Endothelial cell of umbilical vein (primary cell): ENCODE results near the gene CLSTN1. TPM values are rescaled to one million over a fixed set of nuclear protein-coding genes. Genes with fewer than 3 reads are reported as not detected.

Experiments
- BruUV-seq: library from RNA; stranded (reverse); fragments of 400-500 nt; replicated peaks from 2 replicates; lab custom pipeline; 2021; lab: Mats Ljungman, UMichigan
- CTCF ChIA-PET: fragments of 300-600, 350-600 bp; sonication (Branson Sonifier 250); formaldehyde crosslinking; loops from one replicate; lab custom pipeline; 2021; ENCODE audit warnings: antibody characterized with exemption, inconsistent platforms; lab: Charles Lee
- POLR2A ChIA-PET: fragments of 300-600, 350-600 bp; sonication (Branson Sonifier 250); formaldehyde crosslinking; loops from one replicate; lab custom pipeline; 2021; ENCODE audit warnings: antibody characterized with exemption, inconsistent platforms; lab: Charles Lee
- DNase-seq: peaks from one replicate; pipeline ENCODE4 v3.0.0-alpha.2; 2011; ENCODE audit warnings: low read depth, low spot score
- FAIRE-seq: peaks from 2 replicates; lab custom pipeline; 2011; peaks lifted over from hg19 to GRCh38; lab: Jason Lieb, UNC
- H2AFZ ChIP-seq: 2 replicates; pipeline ENCODE4 v1.6.0; 2012; ENCODE audit warnings: low read depth, low read length, control low read depth, inconsistent platforms
- H3K27ac ChIP-seq: 2 replicates; pipeline ENCODE4 v1.5.1; 2011; ENCODE audit warnings: low read depth, mild to moderate bottlenecking, control low read depth, low read length, moderate library complexity; ENCODE audit not compliant: insufficient read depth
- H3K27me3 ChIP-seq, 2 experiments: 2 replicates each; pipeline versions ENCODE4 v1.6.0 to v1.6.1; 2011; ENCODE audit warnings: low read length in 2 of 2, mixed read lengths in 1 of 2; ENCODE audit not compliant: control insufficient read depth in 2 of 2, insufficient read depth in 2 of 2
- H3K36me3 ChIP-seq, 2 experiments: 2 replicates in 1 of 2; 3 replicates in 1 of 2; pipeline ENCODE4 v1.5.1; 2011; ENCODE audit warnings: low read length in 2 of 2, mild to moderate bottlenecking in 1 of 2, moderate library complexity in 1 of 2; ENCODE audit not compliant: control insufficient read depth in 2 of 2, insufficient read depth in 2 of 2; ENCODE audit errors: extremely low read depth in 1 of 2
- H3K4me1 ChIP-seq: 3 replicates; pipeline ENCODE4 v1.5.1; 2011; ENCODE audit warnings: mild to moderate bottlenecking, low read length; ENCODE audit not compliant: control insufficient read depth, insufficient read depth; ENCODE audit errors: extremely low read depth
- H3K4me2 ChIP-seq: 2 replicates; pipeline ENCODE4 v1.6.1; 2011; ENCODE audit warnings: low read length, control low read depth, mixed read lengths; ENCODE audit not compliant: insufficient read depth
- H3K4me3 ChIP-seq, 3 experiments: fragments of 200-600 bp in 1 of 3; sonication (generic), shearing (Covaris generic) in 1 of 3; replicated peaks in 1 of 3; 2 replicates each; pipeline ENCODE4 v1.5.1; 2011 to 2016; ENCODE audit warnings: control low read depth in 3 of 3, low read length in 3 of 3, mild to moderate bottlenecking in 2 of 3, inconsistent platforms in 1 of 3, low read depth in 1 of 3, moderate library complexity in 1 of 3; ENCODE audit not compliant: insufficient read depth in 1 of 3
- H3K79me2 ChIP-seq: 2 replicates; pipeline ENCODE4 v1.6.0; 2012; ENCODE audit warnings: low read length, inconsistent platforms; ENCODE audit not compliant: control insufficient read depth, insufficient read depth
- H3K9ac ChIP-seq: replicated peaks from 2 replicates; pipeline ENCODE3; 2011; ENCODE audit warnings: low read length, control low read depth; ENCODE audit not compliant: insufficient read depth; ENCODE audit errors: extremely low read depth
- H3K9me1 ChIP-seq: replicated peaks from 3 replicates; pipeline ENCODE4 v1.6.0; 2011; ENCODE audit warnings: mild to moderate bottlenecking, low read length; ENCODE audit not compliant: control insufficient read depth, insufficient read depth; ENCODE audit errors: extremely low read depth
- H3K9me3 ChIP-seq: replicated peaks from 2 replicates; pipeline ENCODE4 v1.5.1; 2012; ENCODE audit warnings: low read length, inconsistent platforms; ENCODE audit not compliant: control insufficient read depth, insufficient read depth
- H4K20me1 ChIP-seq: replicated peaks from 2 replicates; pipeline ENCODE3; 2011; ENCODE audit warnings: mild to moderate bottlenecking, low read length; ENCODE audit not compliant: control insufficient read depth, insufficient read depth; ENCODE audit errors: extremely low read depth
- CTCF ChIP-seq, 2 donors: IDR thresholded peaks; 1 replicate in 1 of 2; 2 replicates in 1 of 2; pipeline ENCODE4 v1.5.1; 2011; ENCODE audit warnings: low read length in 2 of 2, mild to moderate bottlenecking in 2 of 2, moderate library complexity in 2 of 2, control low read depth in 1 of 2, inconsistent platforms in 1 of 2, low read depth in 1 of 2; ENCODE audit not compliant: insufficient read depth in 1 of 2; ENCODE audit errors: extremely low read depth in 1 of 2
- EZH2 ChIP-seq: IDR thresholded peaks from 2 replicates; pipeline ENCODE4 v1.6.1; 2012; ENCODE audit warnings: borderline replicate concordance, low read depth, mild to moderate bottlenecking, moderate library complexity, low read length, inconsistent platforms; ENCODE audit not compliant: severe bottlenecking
- FOS ChIP-seq: IDR thresholded peaks from 2 replicates; pipeline ENCODE4 v1.6.1; 2011; ENCODE audit warnings: mild to moderate bottlenecking, low read length, moderate library complexity, borderline replicate concordance; ENCODE audit not compliant: insufficient read depth
- GATA2 ChIP-seq: IDR thresholded peaks from 2 replicates; pipeline ENCODE4 v1.7.0; 2011; ENCODE audit warnings: low read depth, mild to moderate bottlenecking, moderate library complexity, mixed read lengths, low read length; ENCODE audit not compliant: insufficient read length, insufficient read depth
- JUN ChIP-seq: IDR thresholded peaks from 2 replicates; pipeline ENCODE4 v1.6.1; 2011; ENCODE audit warnings: borderline replicate concordance, low read depth; ENCODE audit not compliant: insufficient read length, insufficient read depth
- MAX ChIP-seq: IDR thresholded peaks from 2 replicates; pipeline ENCODE4 v1.6.1; 2011; ENCODE audit not compliant: insufficient read depth, insufficient read length
- MYC ChIP-seq: IDR thresholded peaks from one replicate; pipeline ENCODE4 v1.6.1; 2011; ENCODE audit warnings: mild to moderate bottlenecking, low read depth, low read length
- POLR2A ChIP-seq: IDR thresholded peaks from 2 replicates; pipeline ENCODE4 v1.6.1; 2012; ENCODE audit warnings: low read depth, mild to moderate bottlenecking, control low read depth, low read length
- POLR2AphosphoS5 ChIP-seq: IDR thresholded peaks from 2 replicates; pipeline ENCODE4 v1.6.1; 2012; ENCODE audit warnings: low read depth, mild to moderate bottlenecking, control low read depth, low read length, moderate library complexity; ENCODE audit not compliant: insufficient read depth
- dilution Hi-C: fragments of 300-500 bp; cut with MboI; formaldehyde crosslinking; loops from one replicate; pipeline ENCODE4 v1.15.0; 2019; ENCODE audit warnings: low sequenced_read_pairs; ENCODE audit not compliant: extremely low pct_ligation_motif_present
- intact Hi-C: fragments of 100-400 bp; cut with micrococcal nuclease; formaldehyde crosslinking; loops from one replicate; pipeline ENCODE4 v1.10.0; 2022
- polyA plus RNA-seq, 4 experiments: library from polyadenylated mRNA; depleted of rRNA in 3 of 4; stranded (reverse) in 3 of 4; unstranded in 1 of 4; fragments of >200 nt; gene quantifications; 2 replicates each; pipeline versions ENCODE4 v1.2.1 to v1.2.3, GENCODE V29; 2011 to 2012; ENCODE audit warnings: missing spikeins in 1 of 4
- total RNA-seq: library from RNA; stranded (reverse); gene quantifications from 2 replicates; pipeline ENCODE4 v1.2.3, GENCODE V29; 2021

CLSTN1 gene
- total and polyA plus RNA-seq, 2 donors (not counting 3 experiments of a cell fraction or from before 2014, with no cell fraction given): 49.1 to 130 TPM

GRCh38 chr1:9861360-9861759, 37.6 kb upstream of the CLSTN1 start:
- no peaks in the 10 kb centered on the region for H3K79me2 ChIP-seq
- POLR2A ChIA-PET: no interaction called here
- dilution Hi-C loops (no loop called here), intact Hi-C loops (no loop called here)
- CTCF ChIA-PET: interaction anchor here (1.0 to 6.9 kb wide), 7 partner anchors 9 to 234 kb away, joined by 3 to 82 read pairs (median 4); no protein-coding TSS in a partner anchor
- no peak overlapping the region for H3K9ac ChIP-seq
- H3K4me3 ChIP-seq: no peak overlapping the region
- H3K36me3 ChIP-seq: no peaks in the 10 kb centered on the region
- H3K27ac ChIP-seq: no peak overlapping the region
- H3K9me3 ChIP-seq: no peaks in the 10 kb centered on the region
- H3K4me1 ChIP-seq: peaks cover 15% of the 10 kb centered on the region
- H3K9me1 ChIP-seq: no peaks in the 10 kb centered on the region
- FAIRE-seq: no peak
- no peaks in the 10 kb centered on the region for H3K27me3 ChIP-seq
- TF ChIP-seq POLR2A (no peak), MYC (no peak), POLR2AphosphoS5 (no peak), GATA2 (no peak), CTCF (IDR thresholded peaks at IDR 0.05; ENCODE audit: extremely low read depth in 1 of 2, insufficient read depth in 1 of 2, low read depth in 1 of 2, low read length in 2 of 2) (no peak), MAX (no peak), JUN (no peak), EZH2 (no peak), FOS (no peak)
- no peak for DNase-seq
- H4K20me1 ChIP-seq: no peaks in the 10 kb centered on the region
- no peak overlapping the region for H2AFZ ChIP-seq
- BruUV-seq: no TSS peak
- H3K4me2 ChIP-seq: no peak overlapping the region
